NCI-H128 (cell line): Measurements from ENCODE around the gene SNX5.

ENCODE experiments used
- DNase-seq: peaks from one replicate; lab custom pipeline; 2025; ENCODE audit not compliant: unreplicated experiment; lab: John Stamatoyannopoulos, UW

SNX5 gene

GRCh38 chr20:17968366-17969277 is at the start of gene SNX5, which contains the start of gene MGME1:
SNX5 (minus strand) TSS chr20:17968794; CDS start chr20:17968425, 369 bp downstream.
MGME1 (plus strand) TSS chr20:17969018; CDS start chr20:17969860, 842 bp downstream.
- DNase-seq, result peak; percentile 95

DNA sequence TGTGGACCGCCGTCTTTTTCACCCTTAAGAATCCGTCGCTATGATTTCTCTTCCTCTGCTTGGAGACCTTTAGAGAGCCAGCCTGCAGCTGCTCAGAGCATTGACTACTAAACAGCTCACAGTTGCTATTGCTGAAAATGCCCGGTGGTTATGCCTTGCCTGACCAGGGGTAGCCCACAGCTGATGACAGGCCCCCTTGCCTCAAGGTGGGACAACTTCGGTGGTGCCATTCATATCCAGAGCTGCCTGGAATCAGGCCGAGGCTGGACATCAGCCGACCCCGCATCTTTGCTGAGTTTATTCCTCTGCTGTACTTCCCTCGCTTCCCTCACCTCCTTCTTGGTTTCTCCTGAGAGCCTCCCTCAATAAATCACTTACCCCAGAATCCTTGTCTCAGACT is 49.5 kb upstream of the SNX5 start:
- DNase-seq, result no peak

DNA sequence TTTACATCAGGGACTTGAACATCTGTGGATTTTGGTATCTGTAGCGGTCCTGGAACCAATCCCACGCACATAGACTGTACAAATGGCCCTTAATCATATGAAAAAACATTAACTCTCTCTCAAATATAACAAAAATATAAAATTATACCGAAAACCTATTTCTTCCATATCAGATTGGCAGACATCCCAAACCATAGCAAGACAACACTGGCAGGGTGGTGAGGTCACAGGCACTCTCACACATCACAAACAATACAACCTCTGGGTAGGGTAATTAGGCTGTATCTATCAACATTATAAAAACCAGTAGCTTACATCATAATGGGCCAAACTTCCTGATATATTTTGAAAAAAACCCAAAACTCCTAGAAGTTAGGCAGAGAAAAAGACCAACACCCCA is 48.2 kb upstream of the SNX5 start:
- DNase-seq, result no peak

- no peak for DNase-seq
These were observed 45.8 kb upstream of the SNX5 start for GRCh38 chr20:18014411-18014810.

DNA sequence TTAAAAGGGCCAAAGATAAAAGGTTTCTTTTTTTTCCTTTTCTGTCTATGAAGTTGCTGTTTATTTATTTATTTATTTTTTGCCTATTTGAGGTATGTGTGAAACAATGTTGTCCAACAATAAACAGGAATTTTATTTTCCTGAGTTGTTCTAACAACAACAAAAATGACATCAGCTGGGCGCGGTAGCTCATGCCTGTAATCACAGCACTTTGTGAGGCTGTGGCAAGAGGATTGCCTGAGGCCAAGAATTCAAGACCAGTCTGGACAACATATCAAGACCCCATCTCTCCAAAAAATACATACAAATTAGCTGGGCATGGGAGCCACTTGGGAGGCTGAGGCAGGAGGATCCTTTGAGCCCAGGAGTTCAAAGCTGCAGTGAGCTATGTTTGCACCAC is 44.3 kb upstream of the SNX5 start:
- DNase-seq, result no peak

GRCh38 chr20:18011951-18012645 is 43.5 kb upstream of the SNX5 start:
- DNase-seq, result no peak

GRCh38 chr20:18011482-18011881 is 42.9 kb upstream of the SNX5 start:
- DNase-seq, result no peak

GRCh38 chr20:18009116-18009515 is 40.5 kb upstream of the SNX5 start:
- no peak for DNase-seq

- no peak for DNase-seq
These were observed 39.1 kb upstream of the SNX5 start for GRCh38 chr20:18007534-18008292.

- no peak for DNase-seq
These were observed 38.1 kb upstream of the SNX5 start for GRCh38 chr20:18006684-18007083.

DNA sequence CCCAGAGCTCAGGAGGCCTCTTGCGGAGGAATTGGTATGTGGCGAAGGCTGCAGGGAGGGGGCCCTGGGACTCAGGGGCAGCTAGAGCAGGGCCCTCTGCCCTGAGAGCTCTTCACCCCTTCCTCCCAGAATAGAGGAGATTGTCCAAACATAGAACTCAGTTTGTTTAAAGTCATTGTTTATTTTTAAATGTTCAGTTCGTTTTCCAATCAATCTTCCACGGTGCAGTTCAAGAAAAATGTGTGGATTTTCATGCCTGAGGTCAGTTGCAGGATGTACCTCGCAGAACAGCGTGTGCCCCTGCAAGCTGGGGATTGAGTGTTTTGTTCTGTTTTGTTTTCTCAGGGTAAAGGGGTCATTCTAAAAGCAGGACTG is 37.4 kb upstream of the SNX5 start:
- DNase-seq, result no peak

GRCh38 chr20:18005170-18005989 is 36.8 kb upstream of the SNX5 start:
- DNase-seq, result no peak

- DNase-seq, result no peak
These were observed 35.9 kb upstream of the SNX5 start for GRCh38 chr20:18004384-18005031.

DNA sequence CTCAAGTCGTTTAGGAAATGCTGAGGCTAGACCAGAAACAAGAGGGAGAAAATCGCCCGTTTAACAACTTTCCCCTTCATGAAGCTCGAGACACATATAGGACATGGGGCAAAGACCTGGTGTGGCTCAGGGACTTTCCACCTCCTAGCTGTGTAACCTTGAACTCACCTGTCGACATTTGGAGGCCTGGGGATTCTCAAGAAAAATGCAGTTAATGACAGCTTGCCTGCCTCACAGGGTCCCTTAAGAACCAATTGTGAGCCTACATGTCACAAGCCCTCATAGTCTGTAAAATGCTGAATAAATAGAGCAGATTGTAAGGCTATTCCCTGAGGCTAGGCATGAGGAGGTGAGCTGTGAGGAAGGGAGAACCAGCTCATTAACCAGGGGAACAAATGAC is 35.3 kb upstream of the SNX5 start:
- no peak for DNase-seq

- no peak for DNase-seq
These were observed 32.7 kb upstream of the SNX5 start for GRCh38 chr20:18001131-18001921.

GRCh38 chr20:17999566-17999965 is 31.0 kb upstream of the SNX5 start:
- DNase-seq, result no peak

- DNase-seq, result no peak
These were observed 29.9 kb upstream of the SNX5 start for GRCh38 chr20:17998446-17998845.

DNA sequence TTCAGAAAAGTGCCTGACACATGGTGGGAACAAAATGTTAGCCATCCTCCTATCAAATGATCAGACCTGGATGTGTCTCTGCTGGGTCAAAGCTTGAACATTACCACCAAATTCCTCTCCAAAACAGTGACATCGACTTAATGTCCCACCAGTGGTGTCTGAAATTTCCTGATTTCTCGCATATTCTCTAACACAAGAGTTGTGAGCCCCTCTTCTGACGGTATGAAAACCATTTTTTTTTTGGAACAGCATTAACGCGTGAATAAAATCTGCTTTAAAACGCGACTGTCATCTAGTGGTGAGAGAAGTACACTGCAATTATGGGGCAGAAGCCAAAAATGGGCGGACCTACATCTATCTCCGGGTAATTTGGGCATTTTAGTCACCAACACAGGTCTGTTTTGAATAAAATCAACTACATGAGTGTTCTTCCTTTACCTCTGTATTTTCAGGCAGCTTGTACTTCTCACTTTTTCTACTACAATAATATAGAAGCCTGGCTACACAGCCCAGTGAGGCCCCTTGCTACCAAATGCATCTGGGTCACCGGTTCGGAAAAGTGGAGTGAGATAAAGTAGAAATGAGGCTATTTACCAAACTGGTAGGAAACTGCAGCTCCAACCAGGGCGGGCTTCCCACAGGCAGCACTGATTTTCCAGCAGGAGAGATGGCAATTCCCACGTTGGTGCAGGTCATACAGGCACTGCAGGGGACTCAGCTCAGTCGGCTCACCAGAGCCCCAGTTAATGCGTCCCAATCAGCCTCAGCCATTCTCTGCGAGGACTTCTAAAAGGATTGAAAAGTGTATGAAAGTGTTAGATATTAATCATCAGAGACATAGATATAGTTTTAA is 27.6 kb upstream of the SNX5 start:
- no peak for DNase-seq
